Ovary (tissue), 3 donors: ENCODE results near the gene ZBTB34.

Experiments used
- CTCF ChIP-seq, 3 donors: fragments of 450-650 bp in 2 of 3; fragments of 200-600 bp in 1 of 3; IDR thresholded peaks; one replicate each; pipeline versions ENCODE4 v1.5.1 to v1.8.0; 2016 to 2022; ENCODE audit warnings: antibody characterized with exemption in 3 of 3, mild to moderate bottlenecking in 1 of 3
- EP300 ChIP-seq: sonication (generic); formaldehyde crosslinking; IDR thresholded peaks from one replicate; pipeline ENCODE4 v1.6.1; 2017; ENCODE audit warnings: antibody characterized with exemption
- POLR2A ChIP-seq: fragments of 450-650 bp; IDR thresholded peaks from one replicate; pipeline ENCODE4 v1.6.1; 2017; ENCODE audit warnings: antibody characterized with exemption, mild to moderate bottlenecking, moderate library complexity
- donor health status: DM: no; HTN: no; CAD: no.

- TF ChIP-seq EP300 (no peak), CTCF (IDR thresholded peaks at IDR 0.05) (no peak), POLR2A (no peak)
Observed at GRCh38 chr9:126864771-126865170, 4.3 kb downstream of the ZBTB34 start.
